Measurements from ENCODE around the gene EPS8L2.

- TF ChIP-seq, protein P1, sequence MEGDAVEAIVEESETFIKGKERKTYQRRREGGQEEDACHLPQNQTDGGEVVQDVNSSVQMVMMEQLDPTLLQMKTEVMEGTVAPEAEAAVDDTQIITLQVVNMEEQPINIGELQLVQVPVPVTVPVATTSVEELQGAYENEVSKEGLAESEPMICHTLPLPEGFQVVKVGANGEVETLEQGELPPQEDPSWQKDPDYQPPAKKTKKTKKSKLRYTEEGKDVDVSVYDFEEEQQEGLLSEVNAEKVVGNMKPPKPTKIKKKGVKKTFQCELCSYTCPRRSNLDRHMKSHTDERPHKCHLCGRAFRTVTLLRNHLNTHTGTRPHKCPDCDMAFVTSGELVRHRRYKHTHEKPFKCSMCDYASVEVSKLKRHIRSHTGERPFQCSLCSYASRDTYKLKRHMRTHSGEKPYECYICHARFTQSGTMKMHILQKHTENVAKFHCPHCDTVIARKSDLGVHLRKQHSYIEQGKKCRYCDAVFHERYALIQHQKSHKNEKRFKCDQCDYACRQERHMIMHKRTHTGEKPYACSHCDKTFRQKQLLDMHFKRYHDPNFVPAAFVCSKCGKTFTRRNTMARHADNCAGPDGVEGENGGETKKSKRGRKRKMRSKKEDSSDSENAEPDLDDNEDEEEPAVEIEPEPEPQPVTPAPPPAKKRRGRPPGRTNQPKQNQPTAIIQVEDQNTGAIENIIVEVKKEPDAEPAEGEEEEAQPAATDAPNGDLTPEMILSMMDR (IDR thresholded peaks at IDR 0.05; ENCODE audit: insufficient read depth, low read length, poor library complexity, severe bottlenecking) = no peak
- no peak for TF ChIP-seq EZH2phosphoT487 (conservative IDR thresholded peaks at IDR 0.05; ENCODE audit: low read length)
These were observed 15.0 kb upstream of the EPS8L2 start for GRCh38 chr11:690738-691633.
